GM12864 (cell line): ENCODE measurements around the gene ZNF532.

Experiments
- DNase-seq: peaks from one replicate; pipeline ENCODE4 v3.0.0-alpha.2; 2011; ENCODE audit warnings: low read depth
- H3K4me3 ChIP-seq: 2 replicates; pipeline ENCODE4 v1.5.1; 2011; ENCODE audit warnings: mild to moderate bottlenecking, low read depth, low read length, control low read depth
- TF ChIP-seq, protein P1 (sequence below): IDR thresholded peaks from 2 replicates; pipeline ENCODE4 v1.5.1; 2011; ENCODE audit warnings: low read depth, mild to moderate bottlenecking, moderate library complexity, low read length, control low read depth, inconsistent platforms; ENCODE audit errors: missing control alignments

ZNF532 gene

GRCh38 chr18:58896734-58897508 lies 32.2 kb downstream of the ZNF532 start:
- TF ChIP-seq, protein P1, sequence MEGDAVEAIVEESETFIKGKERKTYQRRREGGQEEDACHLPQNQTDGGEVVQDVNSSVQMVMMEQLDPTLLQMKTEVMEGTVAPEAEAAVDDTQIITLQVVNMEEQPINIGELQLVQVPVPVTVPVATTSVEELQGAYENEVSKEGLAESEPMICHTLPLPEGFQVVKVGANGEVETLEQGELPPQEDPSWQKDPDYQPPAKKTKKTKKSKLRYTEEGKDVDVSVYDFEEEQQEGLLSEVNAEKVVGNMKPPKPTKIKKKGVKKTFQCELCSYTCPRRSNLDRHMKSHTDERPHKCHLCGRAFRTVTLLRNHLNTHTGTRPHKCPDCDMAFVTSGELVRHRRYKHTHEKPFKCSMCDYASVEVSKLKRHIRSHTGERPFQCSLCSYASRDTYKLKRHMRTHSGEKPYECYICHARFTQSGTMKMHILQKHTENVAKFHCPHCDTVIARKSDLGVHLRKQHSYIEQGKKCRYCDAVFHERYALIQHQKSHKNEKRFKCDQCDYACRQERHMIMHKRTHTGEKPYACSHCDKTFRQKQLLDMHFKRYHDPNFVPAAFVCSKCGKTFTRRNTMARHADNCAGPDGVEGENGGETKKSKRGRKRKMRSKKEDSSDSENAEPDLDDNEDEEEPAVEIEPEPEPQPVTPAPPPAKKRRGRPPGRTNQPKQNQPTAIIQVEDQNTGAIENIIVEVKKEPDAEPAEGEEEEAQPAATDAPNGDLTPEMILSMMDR = no peak
- no peak for DNase-seq

GRCh38 chr18:58898010-58898799 lies 33.5 kb downstream of the ZNF532 start:
- TF ChIP-seq, protein P1 = no peak
- DNase-seq = no peak
- no peak overlapping the region for H3K4me3 ChIP-seq

More at GRCh38 chr18:58896734-58897508, 32.2 kb downstream of the ZNF532 start:
- no peak overlapping the region for H3K4me3 ChIP-seq

GRCh38 chr18:58900015-58900649 lies 35.5 kb downstream of the ZNF532 start:
- no peak overlapping the region for H3K4me3 ChIP-seq
- DNase-seq = no peak
- TF ChIP-seq, protein P1 = no peak

GRCh38 chr18:58901143-58901542 lies 36.5 kb downstream of the ZNF532 start:
- TF ChIP-seq, protein P1 = no peak
- no peak overlapping the region for H3K4me3 ChIP-seq
- DNase-seq = no peak

- DNase-seq = no peak
- H3K4me3 ChIP-seq = no peak overlapping the region
- TF ChIP-seq, protein P1 = no peak
Observed at GRCh38 chr18:58901783-58902182, 37.1 kb downstream of the ZNF532 start.

DNA sequence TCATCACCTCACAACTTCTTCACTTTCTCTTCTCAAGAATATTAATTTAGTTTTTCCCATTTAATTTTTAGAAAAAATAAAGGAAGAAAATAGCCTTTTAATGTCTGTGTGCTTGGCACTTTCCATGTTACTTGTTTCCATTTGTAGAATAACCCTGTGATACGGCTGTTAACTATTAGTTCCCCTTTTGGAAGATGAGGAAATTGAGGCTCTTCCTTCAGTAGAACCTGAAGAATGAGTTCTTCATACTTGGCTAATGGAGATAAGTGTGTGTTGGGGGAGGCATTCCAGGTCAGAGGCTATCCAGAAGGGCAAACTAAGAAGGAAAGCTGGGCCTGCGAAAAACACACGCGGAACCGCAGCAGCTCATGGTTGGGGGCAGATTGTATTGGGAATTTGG lies 38.3 kb downstream of the ZNF532 start:
- DNase-seq = no peak
- TF ChIP-seq, protein P1 = no peak
- no peak overlapping the region for H3K4me3 ChIP-seq
